H1 (cell line): ENCODE results near the gene PIGX. TPM values are rescaled to one million over a fixed set of nuclear protein-coding genes. Genes with fewer than 3 reads are reported as not detected.

ENCODE experiments used
- BRCA1 ChIP-seq: IDR thresholded peaks from 2 replicates; pipeline ENCODE4 v1.6.1; 2012; ENCODE audit warnings: low read depth, low read length, improper control_type of control experiment
- CTBP2 ChIP-seq: IDR thresholded peaks from 2 replicates; pipeline ENCODE4 v1.7.0; 2011; ENCODE audit warnings: borderline replicate concordance, mild to moderate bottlenecking, moderate library complexity, mixed read lengths, low read length; ENCODE audit not compliant: insufficient read depth, insufficient read length
- E2F6 ChIP-seq: IDR thresholded peaks from 2 replicates; pipeline ENCODE4 v1.6.1; 2012; ENCODE audit warnings: inconsistent platforms
- KDM5A ChIP-seq: fragments of 200-600 bp; IDR thresholded peaks from 2 replicates; pipeline ENCODE4 v1.7.1; 2012; ENCODE audit warnings: mild to moderate bottlenecking, low read length, inconsistent platforms, mixed read lengths
- RBBP5 ChIP-seq: IDR thresholded peaks from 2 replicates; pipeline ENCODE4 v1.7.1; 2012; ENCODE audit warnings: low read depth, mild to moderate bottlenecking, inconsistent platforms, low read length, moderate library complexity, borderline replicate concordance
- TAF1 ChIP-seq: IDR thresholded peaks from 2 replicates; pipeline ENCODE4 v1.6.1; 2011; ENCODE audit warnings: mild to moderate bottlenecking, low read depth, low read length
- polyA plus RNA-seq, 7 experiments: library from polyadenylated mRNA; depleted of rRNA in 3 of 7; stranded (reverse) in 5 of 7; unstranded in 2 of 7; fragments of >200 nt in 5 of 7; fragments of 200-250 nt in 2 of 7; gene quantifications; 1 replicate in 5 of 7; 2 replicates in 1 of 7; 4 replicates in 1 of 7; pipeline versions ENCODE4 v1.2.1 to v1.2.3, GENCODE V29; 2011 to 2013; ENCODE audit warnings: missing spikeins in 2 of 7, mixed read lengths in 2 of 7
- total RNA-seq: library from RNA; stranded (reverse); fragmentation: NEBNext Ultra II Directional; extraction: Animal tissue kit (Norgen Biotek cat#: 25700); gene quantifications from 2 replicates; pipeline ENCODE4 v1.2.1, GENCODE V29; 2021

Gene PIGX
- total and polyA plus RNA-seq, 2 of the 8 experiments (the other 6 are each of a cell fraction or from before 2014, with no cell fraction given): 7.0 to 14.9 TPM

- no peak for TF ChIP-seq BRCA1
- TF ChIP-seq E2F6: no peak
- no peak for TF ChIP-seq KDM5A
- TF ChIP-seq CTBP2: no peak
- TF ChIP-seq RBBP5: peak; percentile 99
- peak; percentile 78 for TF ChIP-seq TAF1
- TF ChIP-seq, all 59 proteins: peak for 16
Observed at GRCh38 chr3:196739671-196740480, 27.7 kb downstream of the PIGX start, which contains the start of gene PAK2 (continued).
